Brain pericyte (primary cell): ENCODE data around the gene GPA33.

Experiments used
- DNase-seq: peaks from one replicate; pipeline ENCODE4 v3.0.0-alpha.2; 2012; ENCODE audit warnings: low read depth, low spot score

GPA33 gene

GRCh38 chr1:167090314-167090942 is at the start of gene GPA33:
Gene GPA33, minus strand, starts transcription at chr1:167090377. Its CDS starts 90 bp downstream, at chr1:167090287.
- no peak for DNase-seq

- DNase-seq = no peak
Observed at GRCh38 chr1:167138703-167139102, 48.5 kb upstream of the GPA33 start.

- DNase-seq = no peak
Observed at GRCh38 chr1:167137793-167138510, 47.8 kb upstream of the GPA33 start.

GRCh38 chr1:167137332-167137781 is 47.2 kb upstream of the GPA33 start:
- DNase-seq = no peak

- DNase-seq = no peak
Observed at GRCh38 chr1:167136806-167137205, 46.6 kb upstream of the GPA33 start.

GRCh38 chr1:167136191-167136614 is 46.0 kb upstream of the GPA33 start:
- DNase-seq = no peak

GRCh38 chr1:167135281-167135840 is 45.2 kb upstream of the GPA33 start:
- DNase-seq = no peak

GRCh38 chr1:167132301-167133010 is 42.3 kb upstream of the GPA33 start:
- DNase-seq = no peak

GRCh38 chr1:167130829-167131510 is 40.8 kb upstream of the GPA33 start:
- DNase-seq = no peak

GRCh38 chr1:167128261-167129227 is 38.4 kb upstream of the GPA33 start:
- DNase-seq = no peak

GRCh38 chr1:167127661-167128060 is 37.5 kb upstream of the GPA33 start:
- no peak for DNase-seq

GRCh38 chr1:167127236-167127635 is 37.1 kb upstream of the GPA33 start:
- DNase-seq = no peak

- DNase-seq = no peak
Observed at GRCh38 chr1:167126811-167127210, 36.6 kb upstream of the GPA33 start.

GRCh38 chr1:167126317-167126716 is 36.1 kb upstream of the GPA33 start:
- no peak for DNase-seq

GRCh38 chr1:167122568-167122967 is 32.4 kb upstream of the GPA33 start:
- no peak for DNase-seq

- DNase-seq = no peak
Observed at GRCh38 chr1:167122121-167122480, 31.9 kb upstream of the GPA33 start.

GRCh38 chr1:167121375-167122120 is 31.4 kb upstream of the GPA33 start:
- no peak for DNase-seq

GRCh38 chr1:167120899-167121298 is 30.7 kb upstream of the GPA33 start:
- DNase-seq = no peak

- DNase-seq = no peak
Observed at GRCh38 chr1:167119696-167120095, 29.5 kb upstream of the GPA33 start.

GRCh38 chr1:167118188-167118587 is 28.0 kb upstream of the GPA33 start:
- DNase-seq = no peak
